HEK293 (cell line): Measurements from ENCODE around the gene CHST9.

Experiments
- ATF2 ChIP-seq: fragments of 450-650 bp; formaldehyde crosslinking; IDR thresholded peaks from 2 replicates; pipeline ENCODE4 v1.5.1; 2016; ENCODE audit warnings: missing biosample characterization, missing genetic modification characterization, low read depth
- CTCF ChIP-seq: fragments of 450-650 bp; formaldehyde crosslinking; IDR thresholded peaks from 2 replicates; pipeline ENCODE4 v1.5.1; 2016; ENCODE audit warnings: missing biosample characterization, missing genetic modification characterization
- ZBTB7A ChIP-seq: fragments of 450-650 bp; formaldehyde crosslinking; IDR thresholded peaks from 2 replicates; pipeline ENCODE4 v1.5.1; 2016; ENCODE audit warnings: low read depth, missing biosample characterization, missing genetic modification characterization
- ZNF211 ChIP-seq: fragments of 450-650 bp; formaldehyde crosslinking; IDR thresholded peaks from 2 replicates; pipeline ENCODE4 v1.5.1; 2016; ENCODE audit warnings: low read depth, missing biosample characterization, missing genetic modification characterization
- ZNF366 ChIP-seq: fragments of 450-650 bp; formaldehyde crosslinking; conservative IDR thresholded peaks from 2 replicates; pipeline ENCODE4 v1.5.1; 2016; ENCODE audit warnings: missing biosample characterization, missing genetic modification characterization
- ZNF513 ChIP-seq: fragments of 450-650 bp; IDR thresholded peaks from 2 replicates; pipeline ENCODE4 v1.5.1; 2018; ENCODE audit warnings: missing biosample characterization, missing genetic modification characterization
- TF ChIP-seq, protein P1 (sequence below): fragments of 450-650 bp; formaldehyde crosslinking; IDR thresholded peaks from 2 replicates; pipeline ENCODE4 v1.5.1; 2017; ENCODE audit warnings: missing biosample characterization, missing genetic modification characterization

GRCh38 chr18:26911840-26912239 lies 273.3 kb downstream of the CHST9 start:
- TF ChIP-seq CTCF (tag by site-specific recombination) (no peak), ATF2 (tag by site-specific recombination) (no peak), ZBTB7A (tag by site-specific recombination) (no peak), ZNF211 (tag by site-specific recombination) (no peak), ZNF513 (tag by site-specific recombination) (no peak), ZNF366 (no peak)
- TF ChIP-seq, protein P1, sequence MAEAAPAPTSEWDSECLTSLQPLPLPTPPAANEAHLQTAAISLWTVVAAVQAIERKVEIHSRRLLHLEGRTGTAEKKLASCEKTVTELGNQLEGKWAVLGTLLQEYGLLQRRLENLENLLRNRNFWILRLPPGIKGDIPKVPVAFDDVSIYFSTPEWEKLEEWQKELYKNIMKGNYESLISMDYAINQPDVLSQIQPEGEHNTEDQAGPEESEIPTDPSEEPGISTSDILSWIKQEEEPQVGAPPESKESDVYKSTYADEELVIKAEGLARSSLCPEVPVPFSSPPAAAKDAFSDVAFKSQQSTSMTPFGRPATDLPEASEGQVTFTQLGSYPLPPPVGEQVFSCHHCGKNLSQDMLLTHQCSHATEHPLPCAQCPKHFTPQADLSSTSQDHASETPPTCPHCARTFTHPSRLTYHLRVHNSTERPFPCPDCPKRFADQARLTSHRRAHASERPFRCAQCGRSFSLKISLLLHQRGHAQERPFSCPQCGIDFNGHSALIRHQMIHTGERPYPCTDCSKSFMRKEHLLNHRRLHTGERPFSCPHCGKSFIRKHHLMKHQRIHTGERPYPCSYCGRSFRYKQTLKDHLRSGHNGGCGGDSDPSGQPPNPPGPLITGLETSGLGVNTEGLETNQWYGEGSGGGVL (tag by site-specific recombination): no peak
